Left cardiac atrium (tissue), 4 donors: ENCODE measurements around the gene BCCIP. TPM values are rescaled to one million over a fixed set of nuclear protein-coding genes. Genes with fewer than 3 reads are reported as not detected.

Source experiments
- ATAC-seq, 2 donors: fragments of 200-7000 bp; cut with Tn5 transposase; one replicate each; pipeline ENCODE4 v1.9.1; 2020; ENCODE audit warnings: mild to moderate bottlenecking in 2 of 2, moderate library complexity in 2 of 2
- DNase-seq: peaks from one replicate; pipeline ENCODE4 v3.0.0-alpha.2; 2020
- intact Hi-C, 2 donors: fragments of 100-400 bp; cut with DNase I; formaldehyde crosslinking; loops; one replicate each; pipeline versions ENCODE4 v1.14.1 to v1.15.1; 2022 to 2023
- total RNA-seq, 2 donors: library from RNA; stranded (reverse); fragmentation: NEBNext Ultra II Directional; extraction: Animal tissue kit (Norgen Biotek cat#: 25700); gene quantifications; one replicate each; pipeline ENCODE4 v1.2.1, GENCODE V29; 2021
- donor health status: DM: no; HTN: yes; CAD: no.
- donor health status: DM: no; HTN: yes; CAD: no; lungs with severe emphysema.
- donor health status: DM: yes; HTN: yes; CAD: no.
- donor health status: Dilated cardiomyopathy.

Gene BCCIP
- total RNA-seq, 2 donors from 2014 or later, result 34.8 to 51.1 TPM

- ATAC-seq, result no peak
- no peak for DNase-seq
- intact Hi-C loops, result no loop called here
Measured at GRCh38 chr10:125795637-125796190, 27.6 kb upstream of the BCCIP start.

GRCh38 chr10:125797424-125797823 is 25.9 kb upstream of the BCCIP start:
- intact Hi-C loops, result no loop called here
- DNase-seq, result no peak

GRCh38 chr10:125797994-125798662 is 25.2 kb upstream of the BCCIP start:
- DNase-seq (no peak), ATAC-seq (no peak)
- intact Hi-C loops, result no loop called here

More at GRCh38 chr10:125797424-125797823, 25.9 kb upstream of the BCCIP start:
- no peak for ATAC-seq

GRCh38 chr10:125799451-125800182 is 23.7 kb upstream of the BCCIP start:
- DNase-seq (no peak), ATAC-seq (no peak)
- intact Hi-C loops, result no loop called here

GRCh38 chr10:125801574-125801973 is 21.8 kb upstream of the BCCIP start:
- intact Hi-C loops, result no loop called here

GRCh38 chr10:125802131-125802530 is 21.2 kb upstream of the BCCIP start:
- no peak for ATAC-seq
- no peak for DNase-seq
- intact Hi-C loops, result no loop called here

More at GRCh38 chr10:125801574-125801973, 21.8 kb upstream of the BCCIP start:
- ATAC-seq, result no peak
- no peak for DNase-seq

GRCh38 chr10:125802739-125803138 is 20.6 kb upstream of the BCCIP start:
- no peak for ATAC-seq
- no peak for DNase-seq
- intact Hi-C loops, result no loop called here

- ATAC-seq, result no peak
- intact Hi-C loops, result no loop called here
- no peak for DNase-seq
Measured at GRCh38 chr10:125808047-125808446, 15.3 kb upstream of the BCCIP start.

- no peak for DNase-seq
- no peak for ATAC-seq
- intact Hi-C loops, result no loop called here
Measured at GRCh38 chr10:125811251-125811650, 12.1 kb upstream of the BCCIP start.

GRCh38 chr10:125812128-125812750 is 11.1 kb upstream of the BCCIP start:
- intact Hi-C loops, result no loop called here
- ATAC-seq (no peak), DNase-seq (no peak)

GRCh38 chr10:125815764-125816163 is 7.6 kb upstream of the BCCIP start:
- DNase-seq, result no peak
- ATAC-seq, result no peak
- intact Hi-C loops, result no loop called here

GRCh38 chr10:125816548-125816947 is 6.8 kb upstream of the BCCIP start:
- intact Hi-C loops, result no loop called here
- no peak for ATAC-seq

GRCh38 chr10:125817337-125817946 is 5.9 kb upstream of the BCCIP start:
- ATAC-seq (no peak), DNase-seq (no peak)
- intact Hi-C loops, result no loop called here

More at GRCh38 chr10:125816548-125816947, 6.8 kb upstream of the BCCIP start:
- no peak for DNase-seq

- DNase-seq, result no peak
- intact Hi-C loops, result no loop called here
- ATAC-seq, result no peak
Measured at GRCh38 chr10:125820701-125821100, 2.6 kb upstream of the BCCIP start.

GRCh38 chr10:125823663-125824251 is 411 bp downstream of the BCCIP start:
- intact Hi-C loops, result no loop called here

GRCh38 chr10:125824736-125825135 is 1.4 kb downstream of the BCCIP start:
- no peak for DNase-seq
- no peak for ATAC-seq
- intact Hi-C loops, result no loop called here

More at GRCh38 chr10:125823663-125824251, 411 bp downstream of the BCCIP start:
- DNase-seq (no peak), ATAC-seq (no peak)

GRCh38 chr10:125827133-125827532 is 3.8 kb downstream of the BCCIP start:
- no peak for ATAC-seq
- no peak for DNase-seq
- intact Hi-C loops, result no loop called here

GRCh38 chr10:125828311-125828710 is 5.0 kb downstream of the BCCIP start:
- no peak for ATAC-seq
- DNase-seq, result no peak
- intact Hi-C loops, result no loop called here

- DNase-seq (no peak), ATAC-seq (no peak)
- intact Hi-C loops, result no loop called here
Measured at GRCh38 chr10:125836746-125837145, 13.4 kb downstream of the BCCIP start.
